RPMI8226 (cell line): ENCODE data around the gene COX19.

Experiments used
- DNase-seq: peaks from one replicate; pipeline ENCODE4 v3.0.0-alpha.2; 2015

Gene COX19

GRCh38 chr7:990933-991728 is 15.8 kb upstream of the COX19 start:
- DNase-seq: no peak

- DNase-seq: no peak
Measured at GRCh38 chr7:990352-990932, 15.1 kb upstream of the COX19 start.

DNA sequence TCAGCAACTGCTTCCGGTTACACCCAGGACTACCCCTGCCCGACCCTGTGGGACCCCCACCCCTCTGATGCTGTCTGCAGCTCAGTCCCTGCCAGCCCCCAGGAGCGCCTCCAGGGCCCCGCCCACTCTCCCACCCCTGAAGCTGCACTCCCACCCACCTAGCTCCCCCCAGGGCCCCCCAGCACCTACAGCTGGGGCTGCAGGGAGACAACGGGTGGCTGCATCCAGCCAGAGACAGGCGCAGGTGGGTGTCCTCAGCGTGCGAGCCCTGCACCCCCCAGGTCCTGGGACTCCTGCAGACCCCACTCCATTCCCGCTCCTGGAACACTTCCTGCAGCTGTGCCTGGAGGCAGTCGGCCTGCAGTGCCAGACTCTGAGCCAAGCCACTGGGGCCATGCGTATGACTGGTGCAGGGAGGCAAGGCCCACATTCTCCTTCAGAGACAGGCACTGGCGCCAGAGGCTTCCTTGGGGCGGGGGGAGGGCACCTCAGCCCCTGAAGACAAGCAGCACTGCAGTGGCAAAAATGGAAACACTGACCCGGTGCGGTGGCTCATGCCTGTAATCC is 13.7 kb upstream of the COX19 start:
- no peak for DNase-seq

DNA sequence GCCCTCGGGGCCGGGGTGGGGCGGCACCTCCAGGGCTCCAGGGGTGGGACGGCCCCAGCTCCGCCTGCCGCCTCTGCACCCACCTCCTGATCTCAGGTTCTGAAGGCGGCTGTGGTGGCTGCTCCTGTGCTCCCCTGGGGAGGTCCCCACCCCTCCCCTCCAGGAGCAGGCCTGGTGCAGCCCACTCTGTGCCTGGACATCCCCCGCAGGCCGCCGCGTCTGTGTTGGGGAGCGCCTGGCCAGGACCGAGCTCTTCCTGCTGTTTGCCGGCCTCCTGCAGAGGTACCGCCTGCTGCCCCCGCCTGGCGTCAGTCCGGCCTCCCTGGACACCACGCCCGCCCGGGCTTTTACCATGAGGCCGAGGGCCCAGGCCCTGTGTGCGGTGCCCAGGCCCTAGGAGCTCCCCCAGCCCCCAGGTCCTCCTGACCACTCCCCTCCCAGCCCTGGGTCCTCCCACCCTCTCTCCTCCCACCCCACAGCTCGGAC is 13.1 kb upstream of the COX19 start:
- no peak for DNase-seq

GRCh38 chr7:987909-988308 is 12.6 kb upstream of the COX19 start:
- DNase-seq: no peak

- DNase-seq: no peak
Measured at GRCh38 chr7:986766-987751, 11.7 kb upstream of the COX19 start.

DNA sequence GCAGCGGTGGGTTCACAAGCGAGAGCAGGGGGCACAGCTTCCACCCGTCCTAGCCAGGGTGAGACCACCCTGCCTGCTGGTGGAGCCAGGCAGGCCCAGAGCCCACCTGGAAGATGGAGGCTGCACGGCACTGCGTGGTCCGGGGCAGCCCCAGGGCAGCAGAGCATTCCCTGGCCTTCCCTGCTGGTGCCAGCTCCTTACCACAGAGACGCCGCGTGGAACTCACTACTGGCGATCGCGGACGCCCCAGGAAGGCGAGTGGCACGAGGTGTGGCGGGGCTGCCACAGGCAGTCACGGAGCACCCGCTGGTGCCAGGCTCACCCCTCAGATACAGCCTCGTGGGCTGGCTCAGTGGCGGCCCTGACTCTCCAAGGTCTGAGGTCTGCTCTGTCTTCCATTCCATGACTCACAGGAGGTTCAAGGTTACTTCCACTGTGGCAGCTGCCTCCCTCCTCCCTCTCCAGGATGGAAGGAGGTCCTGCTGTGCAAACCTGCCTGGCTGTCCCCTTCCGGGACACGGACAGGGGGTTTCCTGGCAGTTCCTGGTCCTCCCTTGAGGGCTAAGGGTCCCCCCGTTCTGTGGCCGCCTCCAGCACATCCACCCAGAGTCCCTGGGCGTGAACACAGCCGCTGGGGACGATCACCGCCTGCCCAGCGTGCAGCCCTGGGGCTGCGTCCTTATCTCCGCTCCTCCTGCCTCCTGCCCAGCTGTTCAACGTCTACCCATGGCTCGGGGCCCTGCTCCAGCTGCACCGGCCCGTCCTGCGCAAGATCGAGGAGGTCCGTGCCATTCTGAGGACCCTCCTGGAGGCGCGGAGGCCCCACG is 10.8 kb upstream of the COX19 start:
- no peak for DNase-seq

GRCh38 chr7:985127-985416 is 9.7 kb upstream of the COX19 start:
- no peak for DNase-seq

DNA sequence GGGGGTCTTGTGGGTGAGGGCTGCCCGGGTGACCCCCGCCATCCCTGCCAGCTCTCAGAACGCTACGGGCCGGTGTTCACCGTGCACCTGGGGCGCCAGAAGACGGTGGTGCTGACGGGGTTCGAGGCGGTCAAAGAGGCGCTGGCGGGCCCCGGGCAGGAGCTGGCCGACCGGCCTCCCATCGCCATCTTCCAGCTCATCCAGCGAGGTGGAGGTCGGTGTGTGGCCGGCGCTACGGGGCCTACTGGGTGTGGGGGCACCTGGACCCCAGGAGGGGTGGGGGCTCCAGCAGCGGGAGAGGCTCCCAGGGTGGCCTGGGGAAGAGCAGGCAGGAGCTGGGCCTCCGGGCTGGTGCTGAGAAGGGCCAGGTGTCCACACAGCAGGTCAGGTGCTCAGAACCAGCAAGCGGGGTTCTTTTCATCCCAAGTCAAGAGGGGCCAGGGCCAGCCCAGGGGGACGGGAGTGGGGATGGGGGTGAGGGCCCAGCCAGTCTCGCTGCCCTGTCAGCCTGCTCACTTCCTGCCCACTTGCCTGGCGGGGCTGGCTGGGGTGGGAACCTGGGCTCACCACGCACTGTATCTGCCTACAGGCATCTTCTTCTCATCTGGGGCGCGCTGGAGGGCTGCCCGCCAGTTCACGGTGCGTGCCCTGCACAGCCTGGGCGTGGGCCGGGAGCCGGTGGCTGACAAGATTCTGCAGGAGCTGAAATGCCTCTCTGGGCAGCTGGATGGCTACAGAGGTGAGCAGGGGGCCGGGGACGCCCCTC is 9.2 kb upstream of the COX19 start:
- no peak for DNase-seq

DNA sequence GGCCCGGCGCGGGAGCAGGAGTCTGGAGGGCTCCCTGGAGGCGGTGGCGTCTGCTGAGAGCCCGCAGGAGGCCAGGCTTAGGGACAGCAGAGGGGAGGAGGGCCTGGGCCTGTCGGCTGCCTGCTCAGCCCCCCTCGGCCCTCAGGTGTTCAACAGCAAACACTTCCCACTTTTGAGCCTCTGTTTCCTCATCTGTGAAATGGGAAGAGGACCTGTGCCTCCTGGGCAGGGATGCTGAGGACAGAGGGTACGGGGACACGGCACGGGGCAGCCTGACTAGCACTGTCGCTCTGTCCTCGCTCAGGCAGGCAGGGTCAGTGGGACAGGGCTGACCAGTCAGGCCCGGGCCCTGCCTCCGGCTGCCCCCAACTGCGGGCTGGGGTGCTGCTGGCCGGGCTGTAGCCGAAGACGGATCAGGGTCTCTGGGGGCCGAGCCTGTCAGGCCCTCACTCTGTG is 8.3 kb upstream of the COX19 start:
- no peak for DNase-seq

DNA sequence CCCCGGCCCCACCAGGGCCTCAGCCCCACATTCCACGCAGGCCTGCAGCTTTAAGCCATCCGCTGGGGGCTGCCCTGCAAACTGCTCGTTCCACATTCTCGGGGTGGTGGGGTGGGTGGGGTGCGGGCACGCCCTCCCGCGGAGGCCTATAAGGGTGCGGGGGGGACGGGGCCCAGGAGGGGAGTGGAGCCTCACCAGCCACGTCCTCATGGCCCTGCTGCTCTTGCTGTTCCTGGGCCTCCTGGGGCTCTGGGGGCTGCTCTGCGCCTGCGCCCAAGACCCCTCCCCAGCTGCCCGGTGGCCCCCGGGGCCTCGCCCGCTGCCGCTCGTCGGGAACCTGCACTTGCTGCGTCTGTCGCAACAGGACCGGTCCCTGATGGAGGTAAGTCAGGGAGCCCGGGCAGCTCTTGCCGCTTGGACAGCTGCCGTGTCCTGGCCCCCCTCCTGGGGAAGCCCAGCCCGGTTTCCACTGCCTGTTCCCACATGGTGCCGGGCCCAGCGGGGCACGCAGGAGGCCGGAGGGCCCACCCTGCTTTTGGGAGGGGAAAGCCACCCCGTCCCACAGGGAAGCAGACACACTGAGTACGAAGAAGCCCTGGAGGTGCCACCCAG is 7.8 kb upstream of the COX19 start, which contains the start of gene CYP2W1:
TSS of gene CYP2W1 (plus strand) at position 178 of the 612 bp plus-strand sequence. CDS start at position 209, 31 bp downstream.
- no peak for DNase-seq

- no peak for DNase-seq
Measured at GRCh38 chr7:982511-983003, 7.2 kb upstream of the COX19 start.

DNA sequence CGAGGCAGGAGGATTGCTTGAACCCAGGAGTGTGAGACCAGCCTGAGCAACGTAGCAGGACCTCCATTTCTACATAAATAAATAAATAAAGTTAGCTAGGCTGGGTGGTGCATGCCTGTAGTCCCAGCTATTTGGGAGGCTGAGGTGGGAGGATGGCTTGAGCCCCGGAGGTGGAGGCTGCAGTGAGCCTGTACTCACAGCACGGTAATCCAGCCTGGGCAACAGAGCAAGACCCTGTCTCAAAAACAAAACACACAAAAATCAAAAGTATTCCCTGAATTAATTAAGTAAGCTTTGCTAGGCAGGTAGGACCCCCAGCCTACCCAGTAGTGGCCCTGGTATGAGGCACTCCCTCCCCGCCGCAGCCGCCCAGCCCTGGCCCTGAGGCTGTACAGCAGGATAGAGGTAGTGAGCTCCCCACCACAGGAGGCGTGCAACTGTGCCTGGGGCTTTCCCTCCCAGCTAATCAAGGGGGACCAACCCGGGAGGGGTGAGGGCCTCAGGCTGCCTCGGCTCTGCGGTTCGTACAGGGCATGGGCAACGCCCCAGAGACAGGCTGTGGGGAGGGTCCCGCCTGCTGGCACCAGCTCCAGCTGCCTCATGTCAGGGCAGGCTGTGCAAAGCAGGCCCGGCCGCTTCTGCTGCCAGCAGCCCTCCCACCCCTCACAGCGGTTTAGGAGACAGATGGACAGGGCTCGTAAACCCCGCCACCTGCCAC is 6.6 kb upstream of the COX19 start:
- no peak for DNase-seq

- DNase-seq: no peak
Measured at GRCh38 chr7:979886-980571, 4.7 kb upstream of the COX19 start.

- no peak for DNase-seq
Measured at GRCh38 chr7:979151-979550, 3.8 kb upstream of the COX19 start.

GRCh38 chr7:978416-979091 is 3.2 kb upstream of the COX19 start:
- DNase-seq: no peak

GRCh38 chr7:978049-978346 is 2.6 kb upstream of the COX19 start:
- no peak for DNase-seq

GRCh38 chr7:977326-978048 is 2.1 kb upstream of the COX19 start:
- DNase-seq: no peak
